GM19099 (cell line): ENCODE measurements around the gene PAPPA.

ENCODE experiments used
- POLR2A ChIP-seq: IDR thresholded peaks from 3 replicates; pipeline ENCODE4 v1.6.1; 2011; ENCODE audit warnings: low read depth; ENCODE audit not compliant: insufficient read length; ENCODE audit errors: extremely low read depth

Gene PAPPA

DNA sequence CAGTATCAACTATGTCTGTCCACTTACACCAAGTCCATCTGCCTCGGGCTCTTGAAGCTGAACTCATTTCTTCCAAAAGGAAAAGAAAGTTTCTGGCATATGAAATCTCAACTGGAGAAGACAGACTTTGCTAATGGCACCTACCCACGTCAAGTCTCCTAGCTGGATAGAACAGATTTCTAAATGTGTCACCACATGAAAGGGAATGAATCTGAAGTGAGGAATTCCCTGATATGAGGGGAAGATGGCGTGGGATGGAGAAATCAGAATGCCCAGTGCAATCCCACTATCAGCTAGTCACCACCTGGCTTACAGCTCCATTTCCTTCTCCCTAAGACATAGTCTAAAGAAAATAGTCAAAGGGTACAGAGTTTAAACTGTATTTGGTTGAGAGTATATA is 144.7 kb downstream of the PAPPA start:
- no peak for TF ChIP-seq POLR2A

DNA sequence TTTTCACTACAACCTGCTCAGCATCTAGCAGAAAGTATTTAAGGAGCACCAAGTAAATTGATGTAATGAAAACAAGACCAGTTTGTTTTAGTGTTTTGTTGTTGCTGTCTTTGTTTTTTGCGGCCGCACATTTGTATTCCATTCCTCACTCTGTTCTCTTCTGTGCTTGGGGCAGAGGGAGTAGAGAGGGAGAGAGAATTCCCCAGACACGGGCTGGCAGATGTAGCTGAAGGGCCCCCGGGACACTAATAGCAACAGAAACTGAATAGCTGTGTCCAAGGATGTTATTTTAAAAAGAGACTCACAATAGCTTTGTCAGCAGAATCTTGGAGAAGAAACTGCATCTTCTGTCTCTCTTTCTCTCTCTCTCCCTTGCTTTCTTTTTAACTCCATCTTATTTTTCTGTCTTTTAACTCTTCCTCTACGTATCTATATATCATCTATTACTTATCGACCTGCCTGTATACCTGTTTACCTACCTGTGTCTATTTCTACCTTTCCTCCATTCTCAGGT is 145.3 kb downstream of the PAPPA start:
- TF ChIP-seq POLR2A: no peak

DNA sequence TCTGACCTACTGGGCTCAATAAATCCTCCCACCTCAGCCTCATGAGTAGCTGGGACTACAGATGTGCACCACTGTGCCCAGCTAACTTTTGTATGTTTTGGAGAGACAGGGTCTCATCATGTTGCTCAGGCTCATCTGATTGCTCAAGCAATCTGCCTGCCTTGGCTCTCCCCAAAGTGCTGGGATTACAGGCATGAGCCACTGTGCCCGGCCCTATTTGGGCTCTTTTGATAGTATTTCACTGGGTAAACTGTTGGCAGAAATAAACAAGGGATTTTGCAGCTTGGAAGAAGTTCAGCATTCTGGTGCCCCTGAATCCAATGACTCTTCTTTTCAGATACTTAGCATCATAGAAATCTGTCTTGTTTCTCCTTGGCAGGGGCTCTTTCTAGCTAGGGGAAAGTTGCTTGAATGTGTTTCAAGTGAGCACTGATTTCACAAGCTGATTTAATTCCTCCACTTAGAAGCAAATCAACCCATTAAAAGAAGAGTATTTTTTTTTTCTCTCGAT is 146.8 kb downstream of the PAPPA start:
- no peak for TF ChIP-seq POLR2A

DNA sequence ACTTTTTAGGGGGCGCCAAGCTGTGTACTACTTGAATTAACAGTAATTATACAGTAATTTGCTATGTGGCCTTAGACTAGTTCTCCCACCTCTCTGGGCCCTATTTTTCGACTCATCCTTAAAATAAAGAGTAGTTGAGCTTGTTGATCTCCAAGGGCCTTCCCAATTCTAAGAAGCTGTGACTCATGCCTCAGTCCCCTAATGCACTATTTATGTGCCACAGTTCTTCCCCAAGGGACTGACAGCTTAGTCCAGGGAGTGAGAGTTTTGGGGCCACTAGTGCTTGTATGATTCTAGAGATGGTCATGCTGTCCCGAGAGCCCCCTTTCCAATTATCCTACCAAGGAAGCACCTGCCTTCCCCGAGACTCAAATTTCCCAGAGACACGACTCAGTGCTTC is 149.7 kb downstream of the PAPPA start:
- TF ChIP-seq POLR2A: no peak

DNA sequence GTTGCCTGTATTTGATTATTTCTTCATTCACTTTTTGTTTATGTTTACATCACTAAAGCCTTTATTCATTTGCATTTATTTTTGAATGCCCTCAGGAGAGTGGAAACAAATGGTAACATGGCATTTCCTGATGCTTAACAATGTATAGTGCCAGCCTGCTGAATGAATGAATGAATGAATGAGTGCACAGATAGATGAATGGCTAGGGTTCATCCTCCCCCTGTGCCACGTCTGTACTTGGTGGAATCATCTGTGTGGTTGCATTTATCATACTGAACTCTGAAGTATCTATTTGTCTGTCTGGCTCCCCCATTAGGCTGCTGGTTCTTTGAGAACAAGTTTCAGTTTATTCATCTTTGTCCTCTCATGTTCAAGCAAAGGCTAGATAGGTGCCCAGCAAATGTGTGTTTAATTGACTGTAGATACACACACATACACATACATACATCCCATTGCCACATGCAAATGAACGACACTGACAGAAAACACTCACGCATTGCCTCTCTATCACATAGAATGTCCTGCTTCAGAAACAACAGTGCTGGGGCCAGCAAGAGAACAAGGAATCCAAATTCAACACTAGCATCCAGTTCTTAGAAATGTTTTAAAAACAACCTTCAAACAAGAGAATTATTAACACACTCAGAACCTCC is 150.4 kb downstream of the PAPPA start:
- TF ChIP-seq POLR2A: no peak

DNA sequence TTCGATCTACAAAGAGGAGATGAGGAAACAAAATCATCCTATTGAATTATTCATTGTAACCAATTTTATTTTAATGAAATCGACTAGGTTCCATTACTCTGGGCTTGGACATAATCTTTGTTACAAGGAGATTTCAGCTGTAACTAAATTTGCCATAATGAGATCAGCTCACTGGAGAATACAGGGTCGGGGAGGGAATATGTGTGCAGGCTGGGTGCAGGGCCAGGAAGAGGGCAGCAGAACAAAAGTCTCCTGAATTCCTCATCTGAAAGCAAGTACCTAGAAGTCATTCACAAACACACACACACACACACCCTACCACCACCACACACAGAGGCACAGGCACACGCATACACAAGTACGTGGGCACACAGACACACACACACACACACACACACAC is 151.2 kb downstream of the PAPPA start:
- no peak for TF ChIP-seq POLR2A

DNA sequence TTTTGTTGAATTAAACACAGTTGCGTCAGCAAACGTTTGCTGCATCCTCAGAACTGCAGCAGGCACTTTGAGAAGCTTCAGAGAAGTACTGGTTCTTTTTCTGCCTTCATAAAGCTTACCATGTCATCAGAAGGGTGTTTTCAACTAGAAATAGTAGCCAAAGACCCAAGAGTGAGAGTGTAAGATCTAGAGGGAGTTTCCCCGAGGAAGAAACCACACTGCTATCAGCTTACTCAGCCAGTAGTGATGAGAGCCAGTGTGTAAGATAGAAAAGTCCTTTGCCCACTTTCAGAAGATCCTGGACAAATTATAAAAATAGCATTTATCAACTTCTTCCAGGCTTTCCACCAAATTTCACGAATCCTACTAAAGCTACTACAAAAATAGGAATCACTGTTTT is 154.5 kb downstream of the PAPPA start:
- no peak for TF ChIP-seq POLR2A

DNA sequence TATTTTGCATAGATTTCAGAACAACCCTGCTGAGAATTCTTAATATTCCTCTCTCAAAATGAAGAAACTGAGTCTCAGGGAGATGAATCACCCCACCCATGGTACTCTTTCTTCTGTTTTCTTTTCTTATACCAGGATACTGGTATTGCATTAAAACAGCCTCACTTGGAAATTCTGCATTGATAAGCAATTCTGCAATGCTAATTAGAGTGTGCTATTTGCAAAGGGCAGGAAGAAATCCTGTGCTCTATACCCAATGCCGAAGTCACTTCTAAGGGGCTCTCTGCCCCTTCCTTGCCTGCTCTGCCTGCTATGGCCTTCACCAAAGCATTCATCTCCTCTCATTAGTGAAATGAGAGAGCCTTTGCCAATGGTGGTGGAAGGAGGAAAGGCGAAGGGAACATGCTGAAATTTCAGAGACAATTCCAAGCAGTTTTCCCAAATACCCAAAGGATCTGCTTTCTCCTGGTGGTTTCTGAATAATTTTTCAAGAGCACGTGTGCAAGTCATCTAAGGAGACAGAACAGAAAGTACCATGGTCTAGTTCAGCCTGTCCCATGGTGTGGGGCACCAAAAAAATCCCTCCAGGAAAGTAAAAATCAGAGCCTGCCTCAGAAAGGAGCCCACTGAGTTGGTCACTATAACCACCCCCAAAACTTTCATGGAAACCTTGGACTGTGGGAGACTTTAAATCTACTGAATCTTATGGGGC is 156.5 kb downstream of the PAPPA start:
- no peak for TF ChIP-seq POLR2A

DNA sequence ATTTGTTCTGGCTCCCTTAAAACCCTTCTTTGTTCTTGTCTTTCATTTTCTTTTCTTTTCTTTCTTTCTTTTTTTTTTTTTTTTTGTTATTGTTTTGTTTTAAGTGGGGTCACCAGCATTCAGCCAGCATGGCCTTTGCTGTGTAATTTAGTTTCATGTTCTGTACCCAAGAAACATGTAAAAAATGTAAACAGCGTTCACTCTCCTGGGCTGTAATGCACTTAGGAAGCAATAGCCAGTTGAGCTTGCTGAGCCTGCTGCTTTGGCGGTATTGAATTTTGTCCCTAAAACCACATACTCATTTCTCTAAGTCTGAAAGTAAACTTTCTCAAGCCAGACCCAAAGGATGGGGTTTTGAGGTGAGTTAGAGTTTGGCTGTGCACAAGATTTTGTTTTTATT is 158.6 kb downstream of the PAPPA start:
- no peak for TF ChIP-seq POLR2A

DNA sequence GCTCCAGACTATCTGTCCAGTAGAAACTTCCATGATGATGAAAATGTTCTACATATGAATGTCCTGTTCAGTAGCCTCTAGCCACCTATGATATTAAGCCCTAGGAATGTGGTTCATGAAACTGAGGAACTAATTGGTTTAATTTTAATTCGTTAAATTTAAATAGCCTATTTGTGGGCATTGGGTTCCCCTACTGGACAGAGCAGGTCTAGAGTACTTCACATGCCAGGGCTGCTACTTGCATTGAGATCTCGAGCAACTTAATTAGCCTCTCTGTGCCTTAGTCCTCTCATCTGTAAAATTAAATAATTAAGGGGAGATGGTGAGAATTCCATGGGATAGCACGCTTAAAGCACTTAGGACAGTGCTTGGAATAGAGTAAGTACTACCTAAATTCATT is 160.0 kb downstream of the PAPPA start:
- TF ChIP-seq POLR2A: no peak

DNA sequence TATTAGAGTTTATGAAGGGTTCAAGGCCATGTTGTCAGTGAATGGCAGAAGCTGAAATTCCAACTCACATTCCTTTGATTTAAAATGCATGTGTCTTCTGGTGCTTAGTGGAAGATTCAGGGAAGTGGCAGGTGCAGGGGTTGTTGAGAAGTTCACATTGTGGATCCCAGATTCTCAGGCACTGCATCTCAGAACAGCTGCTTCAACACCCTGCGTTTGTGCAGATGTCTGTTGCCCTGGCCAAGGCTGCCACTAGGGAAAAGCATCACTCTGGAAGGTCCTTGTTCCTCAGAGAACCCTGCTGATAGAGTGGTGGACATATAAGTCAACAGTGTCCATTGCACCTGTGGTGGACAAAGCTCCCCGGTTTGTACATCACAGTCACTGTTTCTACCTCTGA is 162.7 kb downstream of the PAPPA start:
- TF ChIP-seq POLR2A: no peak

DNA sequence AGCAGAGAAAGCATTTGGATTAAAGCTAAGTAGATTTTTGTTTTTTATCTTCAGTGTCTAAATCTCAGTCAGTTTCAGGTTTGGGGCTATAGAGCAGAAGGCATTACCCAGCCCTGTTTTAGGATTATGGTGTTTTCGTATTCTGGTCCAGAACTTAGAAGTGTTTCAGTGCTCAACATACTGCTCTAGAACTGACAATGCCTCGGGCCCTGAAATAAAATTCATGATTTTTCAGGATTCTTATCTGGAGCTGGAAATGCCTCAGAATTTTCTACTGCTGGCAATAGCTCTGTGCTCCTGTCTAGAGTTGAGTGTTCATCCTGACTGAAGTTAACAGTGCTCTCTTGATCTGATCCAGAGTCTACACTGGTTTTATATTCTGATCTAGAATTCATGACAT is 163.9 kb downstream of the PAPPA start:
- TF ChIP-seq POLR2A: no peak

DNA sequence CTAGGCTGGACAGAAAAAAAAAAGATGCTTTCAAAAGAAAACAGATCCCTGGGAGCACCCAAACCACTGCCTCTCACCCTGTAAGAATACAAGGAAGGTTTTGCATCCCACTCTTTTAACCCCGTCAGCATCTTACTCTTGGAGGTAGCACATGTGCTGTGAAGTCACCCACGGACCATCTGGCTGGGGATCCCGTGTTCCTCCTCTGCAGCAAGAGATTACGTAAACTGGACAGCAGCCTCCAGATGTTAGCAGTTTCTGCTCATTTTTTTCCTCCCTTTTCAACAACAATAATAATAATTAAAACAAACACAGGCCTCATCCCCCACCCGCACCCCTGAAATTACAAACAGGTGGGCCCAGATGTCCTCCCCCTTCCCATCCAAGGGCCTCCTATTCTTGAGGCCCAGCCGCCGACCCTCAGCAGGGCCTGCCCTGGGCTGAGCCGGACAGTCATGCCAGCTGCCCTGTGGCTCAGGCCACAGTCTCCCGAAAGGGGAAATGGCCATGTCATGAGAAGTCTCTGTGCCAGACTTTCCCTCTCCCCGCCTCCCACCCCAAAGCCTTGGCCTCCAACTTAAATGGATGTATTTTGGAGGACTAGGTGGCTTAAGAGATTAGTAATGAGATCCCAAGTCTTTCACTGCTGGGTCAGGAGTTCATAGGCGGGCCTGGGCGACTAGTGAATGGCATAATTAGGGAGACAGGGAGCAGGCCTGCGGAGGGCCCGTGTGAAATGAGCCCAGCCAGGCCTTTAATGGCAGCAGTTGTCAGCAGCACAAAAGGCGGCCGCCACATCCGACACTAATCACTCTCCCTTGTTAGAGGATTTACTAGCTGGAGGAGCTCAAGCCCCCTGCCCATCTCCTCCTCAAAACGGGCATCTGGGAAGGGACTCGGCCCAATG is 165.1 kb downstream of the PAPPA start:
- TF ChIP-seq POLR2A: no peak

DNA sequence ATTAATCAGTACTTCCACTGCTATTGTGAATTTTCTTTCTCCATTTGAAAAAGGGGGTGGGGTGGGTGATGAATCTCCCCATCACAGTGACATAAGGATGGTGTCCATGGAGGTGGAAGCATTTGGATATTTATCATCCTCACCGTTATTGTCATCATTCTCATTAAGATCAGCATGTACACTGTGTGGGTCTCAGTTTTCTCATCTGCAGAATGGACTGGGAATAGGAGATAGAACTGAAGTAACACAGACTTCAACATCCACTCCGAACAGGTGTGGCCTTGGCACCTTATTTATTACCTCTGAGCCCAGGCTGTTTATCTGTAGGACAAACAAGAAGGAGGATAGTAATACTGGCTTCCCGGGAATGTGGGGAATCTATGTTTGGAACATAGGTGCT is 165.9 kb downstream of the PAPPA start:
- TF ChIP-seq POLR2A: no peak

DNA sequence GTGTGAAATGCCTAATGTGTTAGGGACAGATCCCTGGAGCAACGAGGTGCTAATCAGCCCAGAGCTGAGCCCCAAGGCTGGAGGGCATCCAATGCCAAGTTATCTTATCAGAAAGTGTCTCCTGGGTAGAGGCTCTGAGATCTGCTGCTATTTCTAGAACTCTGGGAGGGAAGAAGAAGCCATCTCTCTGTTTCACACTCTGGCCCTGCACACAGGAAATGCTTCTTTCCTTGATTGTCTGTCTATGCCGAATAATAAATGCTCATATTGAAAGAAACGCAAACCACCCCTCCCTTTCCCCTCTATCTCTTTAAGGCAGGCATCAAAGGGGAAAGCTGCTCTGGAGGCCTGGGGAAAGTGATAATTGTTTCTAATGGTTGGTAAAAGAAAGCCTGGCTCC is 166.7 kb downstream of the PAPPA start:
- TF ChIP-seq POLR2A: no peak
